Airway epithelial cell (primary cell): ENCODE results near the gene TP63. TPM values are rescaled to one million over a fixed set of nuclear protein-coding genes. Genes with fewer than 3 reads are reported as not detected.

Experiments used
- total RNA-seq: library from RNA; depleted of rRNA; stranded (reverse); fragments of >200 nt; gene quantifications from 2 replicates; pipeline ENCODE4 v1.2.3, GENCODE V29; 2015

TP63 gene
- total RNA-seq, result 77.4 and 117 TPM in 2 replicates

DNA sequence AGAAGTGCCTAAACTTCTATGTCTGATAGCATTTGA, at the start of gene TP63:
Gene TP63, plus strand, starts transcription at position 17 of the 36 bp plus-strand sequence. CDS start 127 bp downstream, outside the sequence.

